Activated gamma-delta T cell (primary cell): ENCODE data around the gene ANKRD53.

Experiments
- DNase-seq: peaks from one replicate; lab custom pipeline; 2025; lab: John Stamatoyannopoulos, UW

ANKRD53 gene

GRCh38 chr2:70965506-70965905, 12.9 kb upstream of the ANKRD53 start:
- DNase-seq: no peak

- DNase-seq: no peak
Measured at GRCh38 chr2:70966681-70967080, 11.7 kb upstream of the ANKRD53 start.

DNA sequence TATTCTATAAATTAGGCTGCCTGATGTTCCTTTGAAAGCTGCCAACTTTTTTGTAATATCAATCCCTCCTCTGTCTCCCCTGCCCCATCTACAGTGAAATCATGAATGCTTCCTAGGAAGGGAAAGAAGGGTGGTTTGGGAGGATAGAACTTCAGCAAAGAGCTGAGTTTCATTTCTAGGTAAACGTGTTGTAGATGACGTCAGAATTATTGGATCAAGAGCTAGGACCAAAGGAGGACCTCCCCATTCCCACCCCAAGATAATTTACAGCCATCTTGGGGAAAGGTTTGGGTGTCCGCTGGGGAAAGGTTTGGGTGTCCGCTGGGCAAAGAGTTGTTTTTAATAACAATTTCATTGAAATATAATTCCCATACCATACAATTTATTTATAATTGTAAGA, 11.2 kb upstream of the ANKRD53 start:
- no peak for DNase-seq

- DNase-seq: no peak
Measured at GRCh38 chr2:70974592-70974991, 3.8 kb upstream of the ANKRD53 start.

DNA sequence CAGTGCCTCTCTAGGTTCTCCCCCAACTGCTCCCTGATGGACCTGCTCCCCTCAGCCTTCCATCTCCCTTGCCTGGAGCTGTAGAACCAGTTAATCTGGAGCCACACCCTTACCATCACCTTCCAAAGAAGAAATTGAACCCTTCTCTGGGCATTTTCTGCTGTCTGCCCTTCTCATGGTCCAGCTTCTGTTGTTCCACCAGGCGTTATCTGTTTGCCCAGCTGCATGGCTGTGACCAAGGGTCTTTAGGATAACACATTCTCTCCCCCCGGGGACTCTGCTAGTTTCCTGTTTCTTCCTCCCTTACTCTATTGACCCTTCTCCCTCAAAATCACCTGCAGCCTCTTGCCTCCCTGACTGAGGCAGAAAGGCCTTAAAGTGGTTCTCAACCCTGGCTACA, 3.2 kb upstream of the ANKRD53 start:
- no peak for DNase-seq

GRCh38 chr2:70977605-70978205, 725 bp upstream of the ANKRD53 start:
- no peak for DNase-seq

DNA sequence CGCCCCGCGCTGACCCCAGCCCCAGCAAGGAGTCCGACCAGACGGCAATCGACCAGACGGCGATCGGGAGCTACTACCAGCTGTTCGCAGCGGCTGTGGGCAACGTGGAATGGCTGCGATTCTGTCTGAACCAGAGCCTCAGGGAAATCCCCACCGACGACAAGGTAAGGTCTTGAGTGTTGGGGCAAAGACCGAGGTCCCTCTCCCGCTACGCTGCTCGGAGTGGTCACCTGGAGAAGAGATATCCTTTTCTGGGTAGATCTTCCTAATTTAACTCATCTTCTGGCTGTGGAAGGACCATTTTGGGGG, 704 bp downstream of the ANKRD53 start:
- no peak for DNase-seq

DNA sequence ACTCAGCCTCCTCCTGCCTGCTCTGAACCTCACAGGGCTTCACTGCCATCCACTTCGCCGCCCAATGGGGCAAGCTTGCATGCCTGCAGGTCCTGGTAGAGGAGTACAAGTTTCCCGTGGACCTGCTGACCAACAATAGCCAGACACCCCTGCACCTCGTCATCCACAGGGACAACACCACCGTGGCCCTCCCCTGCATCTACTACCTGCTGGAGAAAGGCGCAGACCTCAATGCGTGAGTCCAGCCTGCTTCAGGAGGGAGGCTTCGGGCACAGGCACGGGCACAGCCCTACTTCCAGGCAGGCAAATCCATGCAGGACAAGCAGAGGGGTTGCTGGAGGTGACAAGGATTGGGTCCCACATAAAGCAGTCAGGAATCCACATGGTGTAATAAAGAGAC, 1.2 kb downstream of the ANKRD53 start:
- no peak for DNase-seq

DNA sequence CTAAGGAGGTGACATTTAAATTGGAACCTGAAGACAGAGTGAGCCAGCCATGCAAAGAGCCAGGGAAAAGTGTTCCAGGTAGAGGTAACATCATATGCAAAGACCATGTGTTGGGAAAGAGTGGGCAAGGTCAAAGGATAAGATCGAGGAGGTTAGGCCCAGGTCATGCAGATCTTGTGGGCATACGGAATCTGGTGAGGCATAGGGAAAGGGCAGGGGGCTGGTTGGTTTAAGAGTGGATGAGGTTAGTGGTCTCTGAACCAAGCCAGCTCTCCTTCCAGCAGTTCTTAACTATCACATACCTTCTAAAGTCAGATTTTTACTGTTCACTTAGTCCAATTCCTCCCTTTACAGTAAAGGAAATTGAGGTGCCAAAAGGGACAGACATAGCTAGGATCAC, 3.0 kb downstream of the ANKRD53 start:
- DNase-seq: no peak

DNA sequence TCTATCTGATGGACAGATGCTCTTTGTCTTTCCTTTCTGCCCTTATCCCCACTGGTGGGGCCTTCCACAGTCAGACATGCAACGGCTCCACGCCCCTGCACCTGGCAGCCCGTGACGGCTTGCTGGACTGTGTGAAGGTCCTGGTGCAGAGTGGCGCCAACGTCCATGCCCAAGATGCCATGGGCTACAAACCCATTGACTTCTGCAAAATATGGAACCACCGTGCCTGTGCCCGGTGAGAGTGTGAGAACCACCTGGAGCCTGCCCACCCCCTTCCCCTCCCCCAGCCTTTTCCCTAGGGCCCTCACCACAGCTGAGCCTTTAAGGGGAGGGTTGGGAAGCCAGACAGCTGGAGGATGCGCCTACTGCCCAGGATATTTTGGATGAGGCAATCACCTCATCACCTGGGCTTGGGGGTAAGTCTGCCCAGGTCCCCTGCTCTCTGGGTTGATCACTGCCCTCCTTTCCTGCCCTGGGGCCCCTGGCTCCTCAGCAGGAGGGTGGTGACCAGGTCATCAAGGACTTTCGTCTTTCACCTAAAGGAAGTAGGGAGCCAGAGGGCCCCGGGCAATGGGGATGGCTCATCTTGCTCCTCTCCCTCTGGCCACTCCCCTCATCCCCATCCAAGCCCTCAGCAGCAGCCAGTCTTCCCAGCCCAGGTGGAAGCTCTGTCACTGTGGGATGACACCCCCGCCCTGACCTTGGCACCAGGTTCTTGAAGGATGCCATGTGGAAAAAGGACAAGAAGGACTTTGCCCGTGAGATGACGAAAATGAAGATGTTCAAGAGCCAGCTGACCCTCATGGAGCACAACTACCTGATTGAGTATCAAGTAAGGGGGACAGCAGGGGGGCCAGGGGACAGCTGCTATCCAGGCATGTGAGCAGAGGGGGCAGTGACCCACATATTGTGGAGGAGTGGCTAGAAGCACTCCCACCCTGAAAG, 3.7 kb downstream of the ANKRD53 start:
- no peak for DNase-seq

GRCh38 chr2:70982971-70983370, 4.5 kb downstream of the ANKRD53 start:
- no peak for DNase-seq

DNA sequence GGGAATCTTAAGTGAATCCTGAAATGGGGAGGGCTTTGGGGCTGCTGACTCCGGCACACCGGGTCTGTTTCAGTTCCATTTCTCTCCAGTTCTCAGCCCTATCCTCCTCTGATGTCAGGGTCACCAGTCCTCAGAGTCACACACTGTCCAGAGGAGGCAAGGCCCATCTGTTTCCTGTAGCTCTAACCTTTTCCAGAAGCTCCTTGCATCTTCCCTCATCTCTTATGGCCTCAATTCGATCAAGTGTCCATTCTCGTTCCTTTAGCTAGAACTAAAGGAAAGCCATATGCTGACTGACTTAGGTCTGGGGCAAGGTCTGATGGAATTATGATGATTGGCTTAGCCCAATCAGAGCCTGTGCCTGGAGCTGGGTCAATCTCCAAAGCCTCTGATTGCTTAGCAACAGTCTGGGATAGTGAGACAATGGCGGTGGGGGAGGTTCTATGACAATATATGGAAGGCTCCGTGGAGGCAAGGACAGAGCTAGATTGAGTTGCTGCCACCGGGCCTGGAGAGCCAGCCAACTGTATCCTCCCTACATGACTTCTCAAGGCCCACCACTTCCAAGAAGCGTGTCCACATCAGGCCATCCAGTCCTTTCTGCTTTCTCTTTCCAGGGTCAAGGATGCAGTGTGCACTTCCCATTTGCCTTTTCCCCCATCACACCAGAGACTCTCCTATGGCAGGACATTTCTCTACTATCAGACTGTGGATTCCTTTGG, 5.2 kb downstream of the ANKRD53 start:
- no peak for DNase-seq

GRCh38 chr2:70984228-70984575, 5.8 kb downstream of the ANKRD53 start:
- DNase-seq: no peak

DNA sequence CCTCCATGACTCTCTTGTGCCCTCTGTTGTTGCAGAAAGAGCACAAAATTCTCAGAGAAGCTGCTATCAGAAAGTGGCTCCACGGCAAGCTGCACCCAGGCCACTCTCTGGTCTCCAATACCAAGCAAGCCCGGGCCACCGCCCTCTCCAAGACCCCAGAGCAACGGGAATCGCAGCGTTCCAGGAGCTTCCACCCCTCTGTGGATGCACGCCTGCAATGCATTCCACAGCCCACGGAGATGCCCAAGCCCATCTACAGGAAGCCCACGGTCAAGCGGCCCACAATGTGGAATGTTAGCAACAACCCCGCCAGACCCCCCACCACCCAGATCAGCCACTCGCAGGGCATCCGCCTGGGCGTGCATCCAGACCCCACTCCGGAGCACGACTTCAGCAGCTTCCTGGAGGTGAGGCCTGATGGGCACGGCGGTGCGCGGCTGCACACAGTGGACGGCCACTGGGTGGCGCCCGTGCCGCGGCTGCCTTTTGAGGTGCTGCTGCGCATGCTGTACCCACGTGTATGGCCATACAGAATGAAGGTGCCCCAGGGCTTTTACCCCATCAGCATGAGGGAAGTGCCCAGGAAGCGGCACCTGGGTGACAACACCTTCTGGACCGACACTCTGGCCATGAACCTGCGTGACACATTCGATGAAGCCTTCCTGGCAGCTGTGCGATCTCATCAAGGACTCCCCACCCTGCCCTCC, 6.3 kb downstream of the ANKRD53 start:
- peak; percentile 65 for DNase-seq

DNA sequence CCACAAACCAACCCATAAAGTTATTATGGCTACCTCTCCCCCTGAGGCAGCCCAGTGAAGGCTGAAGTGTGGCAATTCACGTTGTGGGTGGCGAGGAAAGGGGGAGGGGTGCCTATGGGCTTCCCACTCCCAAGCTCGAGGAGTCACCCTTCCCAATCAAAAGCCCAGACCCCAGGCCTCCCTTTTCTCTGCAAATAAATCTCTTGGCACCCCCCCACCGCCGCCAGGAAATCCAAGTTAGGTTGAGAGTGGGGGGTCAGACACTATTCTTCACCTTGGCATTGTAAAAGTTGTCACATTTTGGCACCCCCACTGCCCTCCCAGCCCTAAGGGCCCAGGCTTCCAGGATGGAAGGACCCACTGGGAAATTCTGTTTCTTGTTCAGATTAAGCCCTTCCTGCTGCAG, 6.9 kb downstream of the ANKRD53 start:
- DNase-seq: no peak

DNA sequence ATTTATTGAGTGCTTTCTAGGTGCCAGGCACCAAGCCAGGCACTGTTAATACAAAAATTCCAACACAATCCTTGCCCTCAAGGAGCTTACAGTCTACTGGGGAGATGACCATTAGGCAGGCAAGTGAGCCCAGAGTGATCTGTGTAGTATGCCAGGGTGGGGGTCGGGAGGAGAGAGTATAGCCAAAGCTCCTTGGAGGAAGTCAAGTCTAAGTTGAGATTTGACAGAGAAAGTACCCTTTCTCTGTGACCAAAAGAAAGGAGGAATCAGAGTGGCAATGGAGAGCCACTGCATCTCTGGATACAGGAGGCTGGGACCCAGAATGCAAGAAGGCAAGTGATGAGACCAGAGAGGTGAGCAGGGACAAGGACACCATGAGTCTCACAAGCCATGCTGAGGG, 7.5 kb downstream of the ANKRD53 start:
- no peak for DNase-seq

GRCh38 chr2:70986499-70987189, 8.2 kb downstream of the ANKRD53 start:
- no peak for DNase-seq

DNA sequence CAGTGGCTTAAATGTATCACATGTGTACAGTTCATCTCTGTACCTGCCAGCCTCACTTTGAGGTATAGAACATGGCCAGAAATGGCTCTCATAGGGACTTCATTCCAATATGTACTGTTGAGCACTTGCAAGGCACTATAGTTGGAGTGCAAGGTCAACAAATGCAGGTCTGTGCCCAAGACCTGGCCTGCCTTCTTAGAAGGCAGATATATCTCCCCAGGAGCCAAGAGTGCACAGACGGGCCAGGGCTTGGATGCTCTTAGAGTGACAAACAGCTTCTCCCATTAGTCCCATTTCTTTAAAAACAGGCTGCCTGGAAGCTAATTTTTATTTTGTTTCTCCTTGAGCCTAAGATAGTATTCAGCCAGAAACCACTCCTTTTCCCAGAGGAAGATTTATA, 9.0 kb downstream of the ANKRD53 start:
- DNase-seq: no peak

GRCh38 chr2:70988151-70988550, 9.7 kb downstream of the ANKRD53 start:
- no peak for DNase-seq

- no peak for DNase-seq
Measured at GRCh38 chr2:70988726-70989648, 10.6 kb downstream of the ANKRD53 start.

GRCh38 chr2:70990216-70990615, 11.8 kb downstream of the ANKRD53 start:
- no peak for DNase-seq
